Liver (tissue), 9 donors: ENCODE data around the gene SFTA2. TPM values are rescaled to one million over a fixed set of nuclear protein-coding genes. Genes with fewer than 3 reads are reported as not detected.
"Not testable (repeated sequence)": the region's sequence is repeated elsewhere in the genome, so short reads cannot be mapped to it uniquely, and the experiment has no call there.

Source experiments
- DNase-seq: peaks from one replicate; pipeline ENCODE4 v3.0.0-alpha.2; 2017; ENCODE audit warnings: low spot score
- H3K27ac ChIP-seq, 2 donors: one replicate each; pipeline ENCODE4 v1.7.0; 2013; ENCODE audit warnings: inconsistent platforms in 2 of 2, low read length in 2 of 2, control low read depth in 1 of 2, low read depth in 1 of 2, mild to moderate bottlenecking in 1 of 2
- H3K27me3 ChIP-seq, 4 donors: one replicate each; pipeline versions ENCODE4 v1.6.1 to v1.7.0; 2013; ENCODE audit warnings: low read length in 3 of 4, inconsistent platforms in 1 of 4, mild to moderate bottlenecking in 1 of 4, moderate library complexity in 1 of 4; ENCODE audit not compliant: control insufficient read depth in 4 of 4, insufficient read depth in 4 of 4
- H3K36me3 ChIP-seq, 4 donors: one replicate each; pipeline versions ENCODE4 v1.6.1 to v1.7.0; 2013; ENCODE audit warnings: low read length in 3 of 4, mild to moderate bottlenecking in 3 of 4, low read depth in 1 of 4, moderate library complexity in 1 of 4; ENCODE audit not compliant: control insufficient read depth in 4 of 4, insufficient read depth in 3 of 4
- H3K4me1 ChIP-seq, 4 donors: one replicate each; pipeline versions ENCODE4 v1.6.1 to v1.7.0; 2013; ENCODE audit warnings: low read length in 3 of 4, mild to moderate bottlenecking in 3 of 4, moderate library complexity in 1 of 4; ENCODE audit not compliant: control insufficient read depth in 4 of 4, insufficient read depth in 4 of 4
- H3K4me3 ChIP-seq, 3 donors: one replicate each; pipeline versions ENCODE4 v1.6.1 to v1.7.0; 2013; ENCODE audit warnings: low read length in 3 of 3, control low read depth in 1 of 3, low read depth in 1 of 3, mild to moderate bottlenecking in 1 of 3
- H3K9ac ChIP-seq, 2 donors: one replicate each; pipeline ENCODE4 v1.7.0; 2013; ENCODE audit warnings: low read length in 2 of 2, mild to moderate bottlenecking in 2 of 2, moderate library complexity in 2 of 2, control low read depth in 1 of 2, low read depth in 1 of 2
- H3K9me3 ChIP-seq, 4 donors: one replicate each; pipeline versions ENCODE4 v1.6.1 to v1.7.0; 2013; ENCODE audit warnings: low read length in 3 of 4; ENCODE audit not compliant: control insufficient read depth in 4 of 4
- CTCF ChIP-seq: fragments of 150-350 bp; IDR thresholded peaks from 2 replicates; pipeline ENCODE4 v1.5.1; 2017; ENCODE audit warnings: improper control_type of control experiment, low read depth, low read length; ENCODE audit not compliant: missing input control
- FOXA1 ChIP-seq: IDR thresholded peaks from 2 replicates; pipeline ENCODE4 v1.6.1; 2016; ENCODE audit warnings: antibody characterized with exemption
- FOXA2 ChIP-seq: IDR thresholded peaks from 2 replicates; pipeline ENCODE4 v1.6.1; 2016; ENCODE audit warnings: antibody characterized with exemption
- GABPA ChIP-seq, 2 donors: IDR thresholded peaks in 1 of 2; conservative IDR thresholded peaks in 1 of 2; 2 replicates each; pipeline ENCODE4 v1.6.1; 2016; ENCODE audit warnings: antibody characterized with exemption in 2 of 2, mild to moderate bottlenecking in 1 of 2, moderate library complexity in 1 of 2
- HNF4A ChIP-seq, 2 donors: conservative IDR thresholded peaks; 2 replicates each; pipeline ENCODE4 v1.6.1; 2016; ENCODE audit warnings: antibody characterized with exemption in 2 of 2, mild to moderate bottlenecking in 2 of 2
- HNF4G ChIP-seq: IDR thresholded peaks from 2 replicates; pipeline ENCODE4 v1.6.1; 2016; ENCODE audit warnings: antibody characterized with exemption
- JUND ChIP-seq, 2 donors: IDR thresholded peaks; 2 replicates each; pipeline ENCODE4 v1.6.1; 2016; ENCODE audit warnings: antibody characterized with exemption in 2 of 2
- MAX ChIP-seq: IDR thresholded peaks from 2 replicates; pipeline ENCODE4 v1.6.1; 2016; ENCODE audit warnings: antibody characterized with exemption
- NR2F2 ChIP-seq: IDR thresholded peaks from 2 replicates; pipeline ENCODE4 v1.6.1; 2016; ENCODE audit warnings: antibody characterized with exemption
- RAD21 ChIP-seq, 2 donors: IDR thresholded peaks; 2 replicates each; pipeline ENCODE4 v1.6.1; 2016; ENCODE audit warnings: antibody characterized with exemption in 2 of 2, mild to moderate bottlenecking in 2 of 2
- RXRA ChIP-seq, 2 donors: IDR thresholded peaks; 2 replicates each; pipeline ENCODE4 v1.6.1; 2017 to 2018; ENCODE audit warnings: antibody characterized with exemption in 2 of 2, mild to moderate bottlenecking in 1 of 2
- SP1 ChIP-seq: IDR thresholded peaks from 2 replicates; pipeline ENCODE4 v1.6.1; 2018; ENCODE audit warnings: antibody characterized with exemption, mild to moderate bottlenecking
- TAF1 ChIP-seq: conservative IDR thresholded peaks from 2 replicates; pipeline ENCODE4 v1.6.1; 2016; ENCODE audit warnings: antibody characterized with exemption, mild to moderate bottlenecking
- YY1 ChIP-seq: IDR thresholded peaks from 2 replicates; pipeline ENCODE4 v1.6.1; 2016; ENCODE audit warnings: antibody characterized with exemption, mild to moderate bottlenecking
- WGBS: extraction: QIAGEN DNeasy Blood & Tissue Kit; methylation state at CpG from one replicate; pipeline ENCODE4 v1.1.7; 2013; 5-methylcytosine and 5-hydroxymethylcytosine counted together
- polyA plus RNA-seq, 2 donors: library from polyadenylated mRNA; stranded (reverse) in 1 of 2; unstranded in 1 of 2; fragments of 200-250 nt in 1 of 2; fragments of >200 nt in 1 of 2; fragmentation: Nextera tagmentation in 1 of 2; extraction: Ambion mirVana in 1 of 2; gene quantifications; one replicate each; pipeline versions ENCODE4 v1.2.1 to v1.2.3, GENCODE V29; 2013 to 2015
- total RNA-seq, 2 donors: library from RNA; depleted of rRNA; stranded (reverse); fragments of >200 nt; gene quantifications; one replicate each; pipeline ENCODE4 v1.2.3, GENCODE V29; 2014
- TF ChIP-seq, protein P1 (sequence below): IDR thresholded peaks from 2 replicates; pipeline ENCODE4 v1.6.1; 2016; ENCODE audit warnings: antibody characterized with exemption, mild to moderate bottlenecking
- TF ChIP-seq, protein P2 (sequence below): IDR thresholded peaks from 2 replicates; pipeline ENCODE4 v1.6.1; 2016; ENCODE audit warnings: antibody characterized with exemption
- TF ChIP-seq, protein P3 (sequence below): IDR thresholded peaks from 2 replicates; pipeline ENCODE4 v1.6.1; 2016; ENCODE audit warnings: antibody characterized with exemption
- donor health status: healthy.
- donor health status: healthy.
- donor health status: healthy.
- donor health status: healthy.
- donor health status: healthy.

The SFTA2 gene
- total and polyA plus RNA-seq, 4 donors = 0.60 TPM; not detected in 3

DNA sequence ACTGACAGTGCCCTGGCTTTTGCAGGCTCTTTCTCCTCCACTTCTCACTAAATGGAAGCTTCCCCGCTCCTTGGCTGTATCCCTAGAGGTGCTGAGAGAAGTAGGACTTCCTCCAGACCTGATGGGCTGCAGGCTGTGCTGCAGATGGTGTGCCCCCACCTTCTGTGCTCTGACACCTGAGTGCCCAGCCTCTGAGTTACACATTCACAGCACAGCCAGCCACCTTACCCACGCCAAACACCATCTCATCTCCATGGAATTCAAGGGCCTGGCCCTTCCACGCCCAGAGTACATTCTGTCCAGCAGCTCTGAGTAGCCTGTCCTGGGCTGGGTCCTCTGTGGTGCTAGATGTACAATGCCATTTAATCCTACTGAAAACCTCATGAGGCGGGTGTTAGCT, 5.3 kb downstream of the SFTA2 start:
- H3K27me3 ChIP-seq = no peaks in the 10 kb centered on the region
- no peak overlapping the region for H3K4me3 ChIP-seq
- TF ChIP-seq TAF1 (no peak), NR2F2 (no peak), CTCF (no peak), RAD21 (IDR thresholded peaks at IDR 0.05) (no peak), MAX (no peak), FOXA1 (no peak), JUND (IDR thresholded peaks at IDR 0.05) (no peak), HNF4A (conservative IDR thresholded peaks at IDR 0.05) (no peak), FOXA2 (no peak), YY1 (no peak), GABPA (IDR thresholded peaks at IDR 0.05 in 1 of 2, conservative IDR thresholded peaks at IDR 0.05 in 1 of 2) (no peak), HNF4G (no peak), RXRA (IDR thresholded peaks at IDR 0.05) (no peak), SP1 (no peak)
- TF ChIP-seq, protein P1, sequence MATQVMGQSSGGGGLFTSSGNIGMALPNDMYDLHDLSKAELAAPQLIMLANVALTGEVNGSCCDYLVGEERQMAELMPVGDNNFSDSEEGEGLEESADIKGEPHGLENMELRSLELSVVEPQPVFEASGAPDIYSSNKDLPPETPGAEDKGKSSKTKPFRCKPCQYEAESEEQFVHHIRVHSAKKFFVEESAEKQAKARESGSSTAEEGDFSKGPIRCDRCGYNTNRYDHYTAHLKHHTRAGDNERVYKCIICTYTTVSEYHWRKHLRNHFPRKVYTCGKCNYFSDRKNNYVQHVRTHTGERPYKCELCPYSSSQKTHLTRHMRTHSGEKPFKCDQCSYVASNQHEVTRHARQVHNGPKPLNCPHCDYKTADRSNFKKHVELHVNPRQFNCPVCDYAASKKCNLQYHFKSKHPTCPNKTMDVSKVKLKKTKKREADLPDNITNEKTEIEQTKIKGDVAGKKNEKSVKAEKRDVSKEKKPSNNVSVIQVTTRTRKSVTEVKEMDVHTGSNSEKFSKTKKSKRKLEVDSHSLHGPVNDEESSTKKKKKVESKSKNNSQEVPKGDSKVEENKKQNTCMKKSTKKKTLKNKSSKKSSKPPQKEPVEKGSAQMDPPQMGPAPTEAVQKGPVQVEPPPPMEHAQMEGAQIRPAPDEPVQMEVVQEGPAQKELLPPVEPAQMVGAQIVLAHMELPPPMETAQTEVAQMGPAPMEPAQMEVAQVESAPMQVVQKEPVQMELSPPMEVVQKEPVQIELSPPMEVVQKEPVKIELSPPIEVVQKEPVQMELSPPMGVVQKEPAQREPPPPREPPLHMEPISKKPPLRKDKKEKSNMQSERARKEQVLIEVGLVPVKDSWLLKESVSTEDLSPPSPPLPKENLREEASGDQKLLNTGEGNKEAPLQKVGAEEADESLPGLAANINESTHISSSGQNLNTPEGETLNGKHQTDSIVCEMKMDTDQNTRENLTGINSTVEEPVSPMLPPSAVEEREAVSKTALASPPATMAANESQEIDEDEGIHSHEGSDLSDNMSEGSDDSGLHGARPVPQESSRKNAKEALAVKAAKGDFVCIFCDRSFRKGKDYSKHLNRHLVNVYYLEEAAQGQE = no peak
- TF ChIP-seq, protein P2, sequence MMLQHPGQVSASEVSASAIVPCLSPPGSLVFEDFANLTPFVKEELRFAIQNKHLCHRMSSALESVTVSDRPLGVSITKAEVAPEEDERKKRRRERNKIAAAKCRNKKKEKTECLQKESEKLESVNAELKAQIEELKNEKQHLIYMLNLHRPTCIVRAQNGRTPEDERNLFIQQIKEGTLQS = no peak
- TF ChIP-seq, protein P3, sequence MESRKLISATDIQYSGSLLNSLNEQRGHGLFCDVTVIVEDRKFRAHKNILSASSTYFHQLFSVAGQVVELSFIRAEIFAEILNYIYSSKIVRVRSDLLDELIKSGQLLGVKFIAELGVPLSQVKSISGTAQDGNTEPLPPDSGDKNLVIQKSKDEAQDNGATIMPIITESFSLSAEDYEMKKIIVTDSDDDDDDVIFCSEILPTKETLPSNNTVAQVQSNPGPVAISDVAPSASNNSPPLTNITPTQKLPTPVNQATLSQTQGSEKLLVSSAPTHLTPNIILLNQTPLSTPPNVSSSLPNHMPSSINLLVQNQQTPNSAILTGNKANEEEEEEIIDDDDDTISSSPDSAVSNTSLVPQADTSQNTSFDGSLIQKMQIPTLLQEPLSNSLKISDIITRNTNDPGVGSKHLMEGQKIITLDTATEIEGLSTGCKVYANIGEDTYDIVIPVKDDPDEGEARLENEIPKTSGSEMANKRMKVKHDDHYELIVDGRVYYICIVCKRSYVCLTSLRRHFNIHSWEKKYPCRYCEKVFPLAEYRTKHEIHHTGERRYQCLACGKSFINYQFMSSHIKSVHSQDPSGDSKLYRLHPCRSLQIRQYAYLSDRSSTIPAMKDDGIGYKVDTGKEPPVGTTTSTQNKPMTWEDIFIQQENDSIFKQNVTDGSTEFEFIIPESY = no peak
- H3K4me1 ChIP-seq = no peaks in the 10 kb centered on the region
- peaks cover 9 to 49% (median 21%) of the 10 kb centered on the region in 4 donors for H3K36me3 ChIP-seq
- peaks cover 0 to 3% (median 1%) of the 10 kb centered on the region in 4 donors for H3K9me3 ChIP-seq
- no peak overlapping the region for H3K27ac ChIP-seq
- DNase-seq = no peak
- 93% methylated on average over 4 of the region's 4 CpGs for WGBS
- no peak overlapping the region for H3K9ac ChIP-seq

GRCh38 chr6:30924040-30924627, 7.8 kb downstream of the SFTA2 start:
- peaks cover 18 to 71% (median 35%) of the 10 kb centered on the region in 4 donors for H3K36me3 ChIP-seq
- WGBS = 94% methylated on average over 9 of the region's 9 CpGs
- not testable (repeated sequence) for H3K4me3 ChIP-seq, H3K4me1 ChIP-seq, H3K9me3 ChIP-seq, H3K27me3 ChIP-seq, DNase-seq, H3K27ac ChIP-seq, H3K9ac ChIP-seq
